GM18508 (cell line): ENCODE data around the gene GATA1.

Experiments used
- ATAC-seq: cut with Tn5 transposase; IDR thresholded peaks from one replicate; pipeline ENCODE4 v1.9.1; 2021; ENCODE audit warnings: moderate number of reproducible peaks; ENCODE audit not compliant: insufficient read depth, unreplicated experiment

The GATA1 gene

GRCh38 chrX:48786341-48786800, at the start of gene GATA1:
GATA1 (plus strand) TSS chrX:48786590; CDS start chrX:48791110, 4,520 bp downstream.
- no peak for ATAC-seq

- ATAC-seq = no peak
Observed at GRCh38 chrX:48736878-48737212, 49.5 kb upstream of the GATA1 start.

- peak; percentile 87 for ATAC-seq
Observed at GRCh38 chrX:48737213-48737938, 49.0 kb upstream of the GATA1 start.

- ATAC-seq = no peak
Observed at GRCh38 chrX:48737940-48738339, 48.5 kb upstream of the GATA1 start.

- ATAC-seq = no peak
Observed at GRCh38 chrX:48741834-48742233, 44.6 kb upstream of the GATA1 start.

GRCh38 chrX:48745222-48745621, 41.2 kb upstream of the GATA1 start:
- no peak for ATAC-seq

- ATAC-seq = no peak
Observed at GRCh38 chrX:48747415-48748016, 38.9 kb upstream of the GATA1 start.

- ATAC-seq = no peak
Observed at GRCh38 chrX:48749182-48749581, 37.2 kb upstream of the GATA1 start.

GRCh38 chrX:48751343-48751742, 35.0 kb upstream of the GATA1 start:
- ATAC-seq = no peak

- no peak for ATAC-seq
Observed at GRCh38 chrX:48752498-48752897, 33.9 kb upstream of the GATA1 start.

GRCh38 chrX:48753708-48754228, 32.6 kb upstream of the GATA1 start:
- no peak for ATAC-seq

- no peak for ATAC-seq
Observed at GRCh38 chrX:48754238-48754637, 32.2 kb upstream of the GATA1 start.

GRCh38 chrX:48761674-48762471, 24.5 kb upstream of the GATA1 start, which contains the start of gene GLOD5:
GLOD5 (plus strand) TSS chrX:48761747; CDS start chrX:48761791, 44 bp downstream.
- ATAC-seq = no peak

GRCh38 chrX:48769230-48769629, 17.2 kb upstream of the GATA1 start:
- ATAC-seq = no peak

- no peak for ATAC-seq
Observed at GRCh38 chrX:48770296-48770695, 16.1 kb upstream of the GATA1 start.

- ATAC-seq = no peak
Observed at GRCh38 chrX:48772602-48773001, 13.8 kb upstream of the GATA1 start.

GRCh38 chrX:48776818-48777439, 9.5 kb upstream of the GATA1 start:
- no peak for ATAC-seq

- no peak for ATAC-seq
Observed at GRCh38 chrX:48779399-48779798, 7.0 kb upstream of the GATA1 start.

GRCh38 chrX:48781705-48782104, 4.7 kb upstream of the GATA1 start:
- no peak for ATAC-seq

- no peak for ATAC-seq
Observed at GRCh38 chrX:48782216-48782615, 4.2 kb upstream of the GATA1 start.
